IMR-90 (cell line): ENCODE measurements around the gene ADAMTSL1. TPM values are rescaled to one million over a fixed set of nuclear protein-coding genes. Genes with fewer than 3 reads are reported as not detected.

Experiments used
- ATAC-seq: fragments of 200-7000 bp; cut with Tn5 transposase; 2 replicates; pipeline ENCODE4 v1.9.1; 2020; ENCODE audit warnings: low read depth, mild to moderate bottlenecking, moderate library complexity
- BruUV-seq: library from RNA; stranded (reverse); fragments of 400-500 nt; replicated peaks from 2 replicates; lab custom pipeline; 2021; lab: Mats Ljungman, UMichigan
- CTCF ChIA-PET: fragments of 300-600 bp; formaldehyde crosslinking; extraction: SDS; loops from one replicate; lab custom pipeline; 2021; ENCODE audit warnings: antibody characterized with exemption; lab: Yijun Ruan, JAX
- POLR2A ChIA-PET: fragments of 300-600 bp; sonication (Branson Sonifier 250); formaldehyde crosslinking; loops from one replicate; lab custom pipeline; 2022; ENCODE audit warnings: antibody characterized with exemption; ENCODE audit not compliant: unreplicated experiment; lab: Charles Lee
- DNase-seq: peaks from one replicate; pipeline ENCODE4 v3.0.0; 2013
- H2AFZ ChIP-seq: replicated peaks from 2 replicates; pipeline ENCODE3; 2013; ENCODE audit warnings: low read length, mild to moderate bottlenecking; ENCODE audit not compliant: poor library complexity
- H2AK5ac ChIP-seq: 2 replicates; pipeline ENCODE4 v1.6.1; 2013; ENCODE audit warnings: low read depth, low read length, inconsistent platforms
- H2AK9ac ChIP-seq: replicated peaks from 2 replicates; pipeline ENCODE3; 2013; ENCODE audit warnings: mild to moderate bottlenecking, low read depth, low read length, moderate library complexity; ENCODE audit not compliant: poor library complexity
- H2BK120ac ChIP-seq: 2 replicates; pipeline ENCODE4 v1.6.1; 2013; ENCODE audit warnings: low read depth, low read length, inconsistent platforms
- H2BK15ac ChIP-seq: 3 replicates; pipeline ENCODE4 v1.6.1; 2013; ENCODE audit warnings: low read depth, low read length, inconsistent platforms
- H2BK20ac ChIP-seq: 2 replicates; pipeline ENCODE4 v1.6.1; 2013; ENCODE audit warnings: low read depth, mild to moderate bottlenecking, inconsistent platforms, low read length, moderate library complexity
- H2BK5ac ChIP-seq: 2 replicates; pipeline ENCODE4 v1.6.1; 2013; ENCODE audit warnings: mild to moderate bottlenecking, low read depth, low read length, inconsistent platforms; ENCODE audit not compliant: poor library complexity, severe bottlenecking
- H3K14ac ChIP-seq: replicated peaks from 2 replicates; pipeline ENCODE4 v1.6.1; 2013; ENCODE audit warnings: low read depth, low read length, inconsistent platforms
- H3K18ac ChIP-seq: 2 replicates; pipeline ENCODE4 v1.6.1; 2013; ENCODE audit warnings: low read depth, low read length, control low read depth
- H3K23ac ChIP-seq: 2 replicates; pipeline ENCODE4 v1.6.1; 2013; ENCODE audit warnings: low read depth, low read length, inconsistent platforms
- H3K27ac ChIP-seq: 2 replicates; pipeline ENCODE4 v1.5.1; 2013; ENCODE audit warnings: mild to moderate bottlenecking, control low read depth, low read length; ENCODE audit not compliant: insufficient read depth
- H3K27me3 ChIP-seq: 2 replicates; pipeline ENCODE4 v1.6.1; 2013; ENCODE audit warnings: low read length; ENCODE audit not compliant: control insufficient read depth, insufficient read depth
- H3K36me3 ChIP-seq: 2 replicates; pipeline ENCODE4 v1.6.1; 2013; ENCODE audit warnings: low read length, mixed read lengths; ENCODE audit not compliant: control insufficient read depth, insufficient read depth
- H3K4ac ChIP-seq: 2 replicates; pipeline ENCODE4 v1.6.1; 2013; ENCODE audit warnings: low read depth, low read length, inconsistent platforms
- H3K4me1 ChIP-seq: 2 replicates; pipeline ENCODE4 v1.6.1; 2013; ENCODE audit warnings: low read length, mixed read lengths; ENCODE audit not compliant: control insufficient read depth, insufficient read depth
- H3K4me2 ChIP-seq: 2 replicates; pipeline ENCODE4 v1.6.1; 2013; ENCODE audit warnings: low read depth, mild to moderate bottlenecking, control low read depth, low read length, moderate library complexity
- H3K4me3 ChIP-seq: 2 replicates; pipeline ENCODE4 v1.5.1; 2013; ENCODE audit warnings: low read depth, mild to moderate bottlenecking, control low read depth, low read length, moderate library complexity; ENCODE audit not compliant: insufficient read depth
- H3K56ac ChIP-seq: 2 replicates; pipeline ENCODE4 v1.6.1; 2013; ENCODE audit warnings: low read length, inconsistent platforms; ENCODE audit not compliant: insufficient read depth; ENCODE audit errors: extremely low read depth
- H3K79me1 ChIP-seq, 2 experiments: 2 replicates each; pipeline ENCODE4 v1.6.1; 2013; ENCODE audit warnings: low read length in 2 of 2, inconsistent platforms in 1 of 2, low read depth in 1 of 2
- H3K9ac ChIP-seq: 2 replicates; pipeline ENCODE4 v1.6.1; 2013; ENCODE audit warnings: low read depth, low read length, control low read depth
- H3K9me1 ChIP-seq: 2 replicates; pipeline ENCODE4 v1.6.1; 2013; ENCODE audit warnings: low read length, inconsistent platforms; ENCODE audit not compliant: insufficient read depth
- H3K9me3 ChIP-seq: 2 replicates; pipeline ENCODE4 v1.6.1; 2013; ENCODE audit warnings: low read length; ENCODE audit not compliant: control insufficient read depth, insufficient read depth
- H4K20me1 ChIP-seq: 2 replicates; pipeline ENCODE4 v1.6.1; 2013; ENCODE audit warnings: low read length, inconsistent platforms; ENCODE audit not compliant: insufficient read depth
- H4K5ac ChIP-seq: 2 replicates; pipeline ENCODE4 v1.6.1; 2013; ENCODE audit warnings: mild to moderate bottlenecking, low read depth, low read length, control low read depth
- H4K8ac ChIP-seq, 2 experiments: 2 replicates each; pipeline ENCODE4 v1.6.1; 2013; ENCODE audit warnings: low read depth in 2 of 2, low read length in 2 of 2, control low read depth in 1 of 2, inconsistent platforms in 1 of 2
- H4K91ac ChIP-seq: 2 replicates; pipeline ENCODE4 v1.6.1; 2013; ENCODE audit warnings: low read depth, low read length, inconsistent platforms; ENCODE audit not compliant: insufficient read depth
- BHLHE40 ChIP-seq: fragments of 150-350 bp; IDR thresholded peaks from 2 replicates; pipeline ENCODE4 v1.6.1; 2016; ENCODE audit warnings: mild to moderate bottlenecking, low read depth, low read length
- CEBPB ChIP-seq: IDR thresholded peaks from 2 replicates; pipeline ENCODE4 v1.6.1; 2012; ENCODE audit warnings: low read depth, low read length, improper control_type of control experiment
- CHD1 ChIP-seq: IDR thresholded peaks from 2 replicates; pipeline ENCODE4 v1.6.1; 2012; ENCODE audit warnings: low read depth, low read length, improper control_type of control experiment
- CTCF ChIP-seq: conservative IDR thresholded peaks from 2 replicates; pipeline ENCODE4 v1.5.1; 2012; ENCODE audit warnings: mild to moderate bottlenecking, low read depth, low read length, improper control_type of control experiment
- FOS ChIP-seq: fragments of 150-350 bp; IDR thresholded peaks from 2 replicates; pipeline ENCODE4 v1.6.1; 2016; ENCODE audit warnings: low read depth, low read length
- MAFK ChIP-seq: IDR thresholded peaks from 2 replicates; pipeline ENCODE4 v1.6.1; 2012; ENCODE audit warnings: low read depth, low read length, improper control_type of control experiment
- MAZ ChIP-seq: IDR thresholded peaks from 2 replicates; pipeline ENCODE4 v1.6.1; 2012; ENCODE audit warnings: low read depth, mild to moderate bottlenecking, low read length, improper control_type of control experiment, moderate library complexity, borderline replicate concordance
- MXI1 ChIP-seq: IDR thresholded peaks from 2 replicates; pipeline ENCODE4 v1.6.1; 2012; ENCODE audit warnings: low read depth, mild to moderate bottlenecking, low read length, moderate library complexity, borderline replicate concordance
- NFE2L2 ChIP-seq: fragments of 150-350 bp; IDR thresholded peaks from 2 replicates; pipeline ENCODE4 v1.6.1; 2016; ENCODE audit warnings: low read depth, mild to moderate bottlenecking, low read length
- POLR2A ChIP-seq: IDR thresholded peaks from 2 replicates; pipeline ENCODE4 v1.6.1; 2012; ENCODE audit warnings: mild to moderate bottlenecking, low read depth, low read length
- RAD21 ChIP-seq: IDR thresholded peaks from 2 replicates; pipeline ENCODE4 v1.6.1; 2012; ENCODE audit warnings: low read length, improper control_type of control experiment
- RCOR1 ChIP-seq: IDR thresholded peaks from 2 replicates; pipeline ENCODE4 v1.6.1; 2012; ENCODE audit warnings: mild to moderate bottlenecking, low read length, improper control_type of control experiment; ENCODE audit not compliant: insufficient replicate concordance
- RFX5 ChIP-seq: IDR thresholded peaks from 2 replicates; pipeline ENCODE4 v1.8.0; 2012; ENCODE audit warnings: low read depth, mild to moderate bottlenecking, low read length, moderate library complexity
- SMC3 ChIP-seq: fragments of 150-350 bp; IDR thresholded peaks from 2 replicates; pipeline ENCODE4 v1.6.1; 2016; ENCODE audit warnings: low read depth, mild to moderate bottlenecking, antibody characterized with exemption, low read length, moderate library complexity
- USF2 ChIP-seq: fragments of 150-350 bp; IDR thresholded peaks from 2 replicates; pipeline ENCODE4 v1.6.1; 2017; ENCODE audit warnings: mild to moderate bottlenecking, antibody characterized with exemption, low read length, low read depth
- WGBS, 2 experiments: methylation state at CpG; one replicate each; pipeline versions ENCODE4 v1.1.5 to v1.1.7; 2013; ENCODE audit warnings: missing lambda C conversion rate in 2 of 2; ENCODE audit not compliant: insufficient read length in 1 of 2; ENCODE audit errors: extremely low coverage in 2 of 2; 5-methylcytosine and 5-hydroxymethylcytosine counted together
- dilution Hi-C: fragments of 300-500 bp; cut with HindIII; formaldehyde crosslinking; loops from one replicate; pipeline ENCODE4 v1.14.3; 2018; ENCODE audit warnings: low sequenced_read_pairs; ENCODE audit not compliant: unreplicated experiment
- in situ Hi-C: fragments of 300-500 bp; cut with MboI; formaldehyde crosslinking; loops from 3 replicates; pipeline ENCODE4 v1.14.3; 2019; ENCODE audit warnings: low sequenced_read_pairs, inconsistent platforms, mixed read lengths
- intact Hi-C: fragments of 100-400 bp; cut with micrococcal nuclease; formaldehyde crosslinking; loops from 2 replicates; pipeline ENCODE4 v1.10.0; 2022
- polyA plus RNA-seq, 3 experiments: library from polyadenylated mRNA; depleted of rRNA; stranded (reverse); fragments of >200 nt; gene quantifications; 2 replicates each; pipeline ENCODE4 v1.2.3, GENCODE V29; 2012; ENCODE audit warnings: low replicate concordance in 1 of 3
- total RNA-seq: library from RNA; depleted of rRNA; stranded (reverse); fragments of >200 nt; gene quantifications from 2 replicates; pipeline ENCODE4 v1.2.3, GENCODE V29; 2012
- TF ChIP-seq, protein P1 (sequence below): fragments of 150-350 bp; IDR thresholded peaks from 2 replicates; pipeline ENCODE4 v1.6.1; 2016; ENCODE audit warnings: low read depth, mild to moderate bottlenecking, low read length, moderate library complexity, borderline replicate concordance

The ADAMTSL1 gene
- total and polyA plus RNA-seq, 2 of the 4 experiments (the other 2 are of a cell fraction): 38.2 to 62.2 TPM

DNA sequence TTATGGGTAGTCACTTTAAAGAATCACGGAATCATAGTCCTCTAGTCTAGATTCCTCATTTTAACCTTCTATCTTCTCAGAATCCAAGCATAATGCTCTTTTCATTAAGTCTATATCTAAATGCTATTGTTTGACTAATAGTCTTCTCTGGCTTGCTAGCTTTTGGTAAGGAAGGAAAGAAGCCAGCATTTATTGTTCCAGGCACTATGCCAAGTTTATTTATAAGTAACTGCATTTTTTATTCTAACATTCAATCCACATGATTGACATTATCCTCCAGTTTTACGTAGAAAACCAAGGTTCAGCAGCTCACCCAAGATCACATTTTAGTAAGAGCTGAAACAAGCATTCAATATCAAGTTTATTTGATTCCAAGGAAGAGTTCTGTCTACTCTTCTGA is 304.9 kb downstream of the ADAMTSL1 start:
- no peak for DNase-seq
- BruUV-seq: no TSS peak

More for the DNA sequence above, 304.9 kb downstream of the ADAMTSL1 start:
- no peak overlapping the region for H3K4me2 ChIP-seq
- H3K4me3 ChIP-seq: no peak overlapping the region
- no peak overlapping the region for H3K23ac ChIP-seq
- intact Hi-C loops (no loop called here), dilution Hi-C loops (no loop called here), in situ Hi-C loops (no loop called here)
- CTCF ChIA-PET: interaction anchor here (1.0 to 1.5 kb wide), 2 partner anchors 337 to 565 kb away, joined by 3 read pairs; no protein-coding TSS in a partner anchor
- H2BK15ac ChIP-seq: no peak overlapping the region
- no peak overlapping the region for H2AK5ac ChIP-seq
- H2AFZ ChIP-seq: no peak overlapping the region
- H3K27ac ChIP-seq: no peak overlapping the region
- H3K9ac ChIP-seq: no peak overlapping the region
- H3K56ac ChIP-seq: no peak overlapping the region
- H3K36me3 ChIP-seq: no peaks in the 10 kb centered on the region
- no peaks in the 10 kb centered on the region for H3K27me3 ChIP-seq
- H3K9me1 ChIP-seq: no peaks in the 10 kb centered on the region
- H4K8ac ChIP-seq: no peak overlapping the region
- H3K9me3 ChIP-seq: no peaks in the 10 kb centered on the region
- H3K4me1 ChIP-seq: no peaks in the 10 kb centered on the region
- H2BK5ac ChIP-seq: no peak overlapping the region
- H2BK20ac ChIP-seq: no peak overlapping the region
- no peak for ATAC-seq
- no peaks in the 10 kb centered on the region for H3K79me1 ChIP-seq
- no peak overlapping the region for H4K5ac ChIP-seq
- H3K4ac ChIP-seq: no peak overlapping the region
- no peak overlapping the region for H2BK120ac ChIP-seq
- H3K18ac ChIP-seq: no peak overlapping the region
- no peaks in the 10 kb centered on the region for H4K20me1 ChIP-seq
- POLR2A ChIA-PET: no interaction called here
- TF ChIP-seq MXI1: no peak
- TF ChIP-seq RAD21: no peak
- TF ChIP-seq RFX5: no peak
- no peak for TF ChIP-seq CTCF
- TF ChIP-seq MAZ: no peak
- TF ChIP-seq CHD1: no peak
- TF ChIP-seq CEBPB: no peak
- no peak for TF ChIP-seq NFE2L2
- no peak for TF ChIP-seq FOS
- no peak for TF ChIP-seq USF2
- no peak for TF ChIP-seq POLR2A
- TF ChIP-seq RCOR1: no peak
- no peak for TF ChIP-seq MAFK
- TF ChIP-seq, protein P1, sequence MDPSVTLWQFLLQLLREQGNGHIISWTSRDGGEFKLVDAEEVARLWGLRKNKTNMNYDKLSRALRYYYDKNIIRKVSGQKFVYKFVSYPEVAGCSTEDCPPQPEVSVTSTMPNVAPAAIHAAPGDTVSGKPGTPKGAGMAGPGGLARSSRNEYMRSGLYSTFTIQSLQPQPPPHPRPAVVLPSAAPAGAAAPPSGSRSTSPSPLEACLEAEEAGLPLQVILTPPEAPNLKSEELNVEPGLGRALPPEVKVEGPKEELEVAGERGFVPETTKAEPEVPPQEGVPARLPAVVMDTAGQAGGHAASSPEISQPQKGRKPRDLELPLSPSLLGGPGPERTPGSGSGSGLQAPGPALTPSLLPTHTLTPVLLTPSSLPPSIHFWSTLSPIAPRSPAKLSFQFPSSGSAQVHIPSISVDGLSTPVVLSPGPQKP: no peak
- no peak for TF ChIP-seq BHLHE40
- TF ChIP-seq SMC3: no peak
- no peak overlapping the region for H3K14ac ChIP-seq
- no peak overlapping the region for H2AK9ac ChIP-seq
- H4K91ac ChIP-seq: no peak overlapping the region
- WGBS, 2 experiments: no CpG with 5 or more reads among the region's 2 CpGs
